NOMO-1 treated with dmso at 0.1 percent for 144 hours (cell line): ENCODE results near the gene ME3.
A peak's percentile ranks its signal among the peaks of the same experiment; 100 is the strongest.

Experiments used
- DNase-seq: peaks from one replicate; lab custom pipeline; 2025; ENCODE audit not compliant: unreplicated experiment; lab: John Stamatoyannopoulos, UW

The ME3 gene

DNA sequence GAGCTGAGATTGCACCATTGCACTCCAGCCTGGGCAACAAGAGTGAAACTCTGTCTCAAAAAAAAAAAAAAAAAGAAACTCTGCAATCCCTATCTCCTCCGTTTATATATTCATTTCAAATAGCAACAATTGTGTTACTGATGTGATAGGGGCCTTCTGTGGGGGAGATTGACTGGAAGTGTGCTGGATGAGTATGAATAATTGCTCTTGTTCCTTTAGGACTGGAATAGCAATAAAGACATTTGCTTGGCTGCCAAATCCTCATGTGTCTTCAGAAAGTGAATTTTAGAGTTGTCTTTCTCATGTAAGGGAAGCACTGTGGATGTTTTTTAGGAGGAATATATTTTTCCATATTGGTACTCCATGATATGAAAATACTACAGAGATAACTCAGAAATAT, 21.1 kb upstream of the ME3 start:
- no peak for DNase-seq

DNA sequence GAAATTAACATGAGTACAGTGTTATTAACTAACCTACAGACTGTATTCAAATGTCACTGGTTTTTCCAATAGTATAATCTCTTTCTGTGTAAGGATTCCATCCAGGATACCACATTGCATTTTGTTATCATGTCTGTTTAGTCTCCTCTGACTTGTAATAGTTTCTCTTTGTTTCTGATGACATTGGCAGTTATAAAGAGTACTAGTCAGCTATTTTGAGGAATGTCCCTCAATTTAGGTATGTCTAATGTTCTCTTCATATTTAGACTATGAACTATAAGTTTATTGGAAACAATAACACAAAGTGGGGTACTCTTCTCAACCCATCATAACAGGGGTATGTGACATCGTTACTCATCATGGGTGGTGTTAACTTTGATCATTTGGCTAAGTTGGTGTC, 20.3 kb upstream of the ME3 start:
- DNase-seq: no peak

DNA sequence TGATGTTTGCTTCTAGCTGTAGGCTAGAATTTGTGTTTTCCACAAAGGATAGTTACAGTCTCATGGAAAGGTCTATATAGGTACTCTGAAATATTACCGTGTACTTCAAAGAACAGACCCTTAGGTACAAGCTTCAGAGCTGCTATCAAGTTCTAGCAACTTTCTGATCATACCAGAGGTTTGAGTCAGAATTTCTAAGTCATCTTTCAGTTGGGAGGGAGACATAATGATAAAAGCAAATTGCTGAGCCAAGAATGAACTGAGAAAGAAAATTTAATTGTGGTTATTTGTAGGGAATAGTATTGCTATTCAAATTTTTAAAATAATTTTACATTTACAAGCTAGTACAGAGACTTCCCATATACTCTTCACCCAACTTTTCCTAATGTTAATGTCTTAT, 19.9 kb upstream of the ME3 start:
- DNase-seq: no peak

DNA sequence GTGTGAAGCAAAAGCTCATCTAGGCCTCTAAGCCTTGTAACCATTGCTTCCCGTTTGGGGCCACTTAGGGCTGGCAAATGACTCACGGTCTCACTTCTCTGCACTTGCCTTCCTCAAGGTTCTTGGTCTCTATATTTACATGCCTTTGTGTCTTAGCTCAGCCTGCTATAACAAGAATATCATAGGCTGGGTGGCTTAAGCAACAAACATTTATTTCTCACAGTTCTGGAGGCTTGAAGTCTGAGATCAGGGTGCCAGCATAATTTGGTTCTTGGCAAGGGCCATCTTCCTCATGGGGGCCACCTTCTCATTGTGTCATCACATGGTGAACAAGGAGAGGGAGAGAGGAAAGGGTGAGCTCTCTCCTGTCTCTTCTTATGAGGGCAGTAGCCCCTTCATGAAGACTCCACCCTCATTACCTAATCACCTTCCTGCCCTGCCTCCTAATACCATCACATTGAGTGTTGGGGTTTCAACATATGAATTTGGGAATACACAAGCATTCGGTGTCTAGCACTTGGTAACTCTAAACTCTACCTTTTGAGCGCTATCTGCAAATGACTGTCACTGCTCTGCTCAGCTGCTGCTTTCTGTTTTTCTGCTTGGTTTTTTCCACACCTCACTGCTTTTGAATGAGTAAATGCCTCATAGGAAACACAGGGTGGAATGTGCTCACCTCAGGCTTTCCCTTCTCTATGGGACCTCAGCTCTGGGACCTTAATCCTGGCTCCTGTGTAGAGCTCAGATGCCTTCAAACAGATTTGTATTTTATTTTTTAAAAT, 16.2 kb upstream of the ME3 start:
- peak; percentile 90 for DNase-seq

DNA sequence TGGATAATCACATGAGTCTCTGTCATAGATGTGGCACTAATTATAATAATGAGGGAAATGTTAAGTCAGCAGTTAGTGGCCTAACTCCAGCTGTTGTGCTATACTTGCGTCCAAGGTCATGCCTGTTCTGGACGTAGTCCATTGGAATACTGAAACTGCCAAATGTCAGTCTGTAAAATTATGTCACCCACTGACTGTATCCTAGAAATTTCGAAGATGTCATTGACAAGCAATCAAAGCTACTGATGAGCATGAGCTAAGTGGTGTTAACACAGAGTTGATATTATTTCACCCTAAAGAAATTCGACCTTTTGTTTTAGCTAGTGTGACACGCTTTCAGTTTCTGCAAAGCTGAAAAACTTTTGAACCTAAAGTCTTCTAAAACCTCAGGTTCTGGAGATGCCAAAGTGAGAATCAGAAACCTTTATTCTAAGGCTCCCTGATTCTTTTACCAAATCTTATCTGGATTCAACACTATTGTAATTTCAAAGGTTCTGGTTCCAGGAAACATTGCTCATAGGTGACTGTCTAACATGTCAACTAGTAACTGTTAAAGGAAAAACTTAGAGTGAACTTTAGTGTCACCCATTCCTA, 14.9 kb upstream of the ME3 start:
- no peak for DNase-seq

DNA sequence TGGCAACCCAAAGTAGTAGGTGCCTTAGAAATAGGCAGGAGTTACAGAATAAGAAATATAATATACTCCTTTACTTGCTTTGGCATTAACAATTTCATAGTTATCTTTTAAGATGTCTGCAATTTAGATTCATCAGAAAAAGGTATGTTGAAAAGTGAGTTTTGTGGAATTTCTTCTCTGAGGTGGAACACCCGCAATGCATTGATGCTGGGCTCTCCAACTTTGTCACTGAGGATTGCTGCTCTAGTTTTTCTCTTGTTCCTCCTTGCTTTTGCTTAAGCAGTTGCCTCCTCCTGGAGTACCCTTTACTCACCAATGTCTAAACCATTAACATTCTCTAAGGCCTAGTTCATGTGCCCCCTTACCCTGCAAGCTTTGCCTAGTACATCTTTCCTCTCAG, 14.1 kb upstream of the ME3 start:
- DNase-seq: no peak

- DNase-seq: no peak
Observed at GRCh38 chr11:86681483-86681756, 9.0 kb upstream of the ME3 start.

DNA sequence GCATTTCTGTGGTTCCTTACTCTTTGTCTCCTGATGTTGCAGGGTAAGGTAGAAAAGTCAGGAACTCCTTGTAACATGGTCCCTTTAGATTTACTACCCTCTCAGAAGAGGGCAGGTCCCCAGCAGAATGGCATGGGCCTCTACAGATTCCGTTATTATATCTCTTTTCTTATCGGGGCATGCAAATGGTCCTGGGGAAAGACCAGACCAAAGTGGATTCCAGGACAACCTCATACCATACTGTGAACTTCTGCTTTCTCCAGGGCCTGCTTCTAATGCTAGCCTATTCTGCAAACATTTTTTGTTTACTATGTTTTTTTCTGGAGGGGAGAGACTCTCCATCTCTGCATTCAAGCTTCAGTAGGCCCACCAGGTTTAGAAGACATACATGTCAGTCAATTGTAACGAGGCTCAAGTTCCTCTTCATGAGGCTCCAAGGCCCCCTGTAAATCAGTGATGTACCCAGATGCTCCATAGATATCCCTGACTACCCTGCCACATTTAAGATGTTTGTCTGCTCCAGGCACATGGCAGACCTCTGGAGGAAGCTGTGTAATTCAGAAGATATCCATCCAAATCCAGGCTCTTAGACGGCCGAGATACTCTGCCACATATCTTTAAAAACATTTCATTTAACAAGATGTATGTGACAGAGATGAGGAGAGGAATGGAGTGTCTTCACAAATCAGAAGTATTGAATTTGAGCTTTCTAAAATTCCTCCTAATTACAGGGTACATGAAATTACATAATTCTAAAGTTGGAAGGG, 8.5 kb upstream of the ME3 start:
- DNase-seq: no peak

DNA sequence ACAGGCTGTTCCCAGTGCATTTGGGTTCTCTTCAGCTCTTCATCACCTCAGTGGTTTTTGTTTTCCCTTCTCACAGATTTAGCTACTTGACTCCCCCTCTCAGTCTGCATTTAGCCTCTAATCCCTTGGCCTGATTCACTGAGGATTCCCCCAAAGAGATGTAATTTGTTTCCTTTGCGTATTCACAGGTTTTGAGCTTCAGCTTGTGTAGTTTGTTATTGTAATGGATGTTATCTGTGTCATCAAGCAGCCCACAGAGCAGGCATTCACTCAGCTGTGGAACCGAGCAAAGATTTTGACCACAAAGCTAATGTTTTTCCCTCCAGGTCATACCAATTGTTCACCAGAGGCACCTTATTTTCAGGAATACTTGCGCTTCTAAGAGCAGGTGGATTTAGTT, 6.4 kb upstream of the ME3 start:
- DNase-seq: no peak

DNA sequence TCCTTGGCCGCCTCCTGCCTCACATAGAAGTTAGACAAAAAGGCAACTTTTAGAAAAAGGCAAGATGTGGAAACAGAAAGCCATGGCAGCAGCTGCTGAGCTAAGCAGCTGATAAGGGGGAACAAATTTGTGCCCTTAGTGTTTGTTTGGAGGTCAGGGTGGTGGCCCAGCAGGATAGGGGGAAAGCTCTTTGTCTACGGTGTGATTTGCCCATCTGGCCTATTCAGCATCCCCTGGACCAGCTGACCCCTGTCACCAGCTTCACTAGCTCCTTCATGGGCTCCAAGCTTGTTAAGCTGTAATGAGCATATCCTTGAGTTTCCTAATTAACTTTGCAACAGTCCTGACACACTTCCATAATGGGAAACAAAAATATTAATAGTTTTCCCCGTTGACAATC, 5.9 kb upstream of the ME3 start:
- DNase-seq: no peak

- no peak for DNase-seq
Observed at GRCh38 chr11:86676533-86677154, 4.2 kb upstream of the ME3 start.

DNA sequence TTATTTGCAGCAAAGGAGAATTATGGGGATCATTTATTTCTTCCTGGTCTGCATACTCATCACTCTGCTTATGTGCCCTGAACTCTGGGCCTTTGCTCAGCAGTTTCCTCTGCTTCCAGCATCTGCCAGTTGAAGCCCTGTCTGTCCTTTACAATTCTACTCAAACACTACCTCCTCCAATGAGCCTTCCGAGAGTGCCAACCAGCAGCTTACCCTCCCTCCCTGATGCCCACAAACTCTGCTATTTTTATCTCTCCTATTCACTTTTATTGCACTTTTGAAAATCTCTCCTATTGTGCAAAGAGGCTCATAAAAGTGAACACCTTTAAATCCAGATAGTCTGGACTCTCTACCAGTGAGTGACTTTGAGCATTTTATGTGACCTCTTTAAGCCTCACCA, 3.6 kb upstream of the ME3 start:
- DNase-seq: no peak

- peak; percentile 51 for DNase-seq
Observed at GRCh38 chr11:86675017-86675416, 2.6 kb upstream of the ME3 start.

GRCh38 chr11:86673872-86674750, 1.7 kb upstream of the ME3 start:
- no peak for DNase-seq

- no peak for DNase-seq
Observed at GRCh38 chr11:86673055-86673843, 833 bp upstream of the ME3 start.

DNA sequence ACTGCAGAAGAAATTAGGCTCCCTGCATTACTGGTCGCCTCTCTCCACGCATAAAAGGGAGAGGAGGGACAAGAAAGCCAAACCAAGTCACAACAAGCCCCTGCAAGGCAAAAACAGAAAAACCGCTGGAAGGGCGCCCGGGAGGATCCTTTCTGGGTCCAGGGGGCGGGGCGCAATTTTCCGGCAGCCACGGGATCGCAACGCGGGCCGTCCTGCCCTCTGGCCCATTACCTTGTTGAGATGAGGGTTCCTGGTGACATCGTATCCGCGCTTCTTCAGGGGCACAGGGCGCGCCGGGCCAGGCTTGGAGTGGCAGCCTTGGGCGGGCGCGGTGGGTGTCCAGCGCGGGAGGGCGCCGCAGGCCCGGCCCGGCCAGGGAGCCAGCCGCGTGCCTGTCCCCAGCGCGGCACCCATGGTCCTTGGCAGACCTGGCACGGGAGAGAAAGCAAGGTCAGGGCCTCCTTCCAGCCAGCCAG, 847 bp downstream of the ME3 start:
- no peak for DNase-seq

GRCh38 chr11:86670911-86671310, 1.5 kb downstream of the ME3 start:
- DNase-seq: no peak

DNA sequence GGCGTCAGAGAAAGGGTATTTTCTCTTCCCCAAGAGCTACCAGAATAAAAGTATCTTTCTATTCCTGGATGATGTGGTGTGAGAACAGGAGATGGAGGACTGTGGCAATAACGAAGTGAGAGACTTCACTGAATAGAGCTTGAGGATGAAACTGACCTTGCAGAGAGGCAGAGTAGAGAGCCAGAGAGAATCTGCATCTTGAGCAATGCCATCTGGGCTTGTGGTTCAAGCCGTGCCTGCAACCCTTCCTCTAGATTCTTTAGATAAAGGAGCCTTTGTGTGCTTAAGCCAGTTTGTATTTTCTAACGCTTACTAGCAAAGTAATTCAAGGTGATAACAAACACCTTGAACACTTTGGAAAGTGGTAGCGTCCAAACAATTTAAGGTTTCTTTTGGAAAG, 2.2 kb downstream of the ME3 start:
- DNase-seq: peak; percentile 15

GRCh38 chr11:86669424-86669823, 3.0 kb downstream of the ME3 start:
- DNase-seq: no peak

DNA sequence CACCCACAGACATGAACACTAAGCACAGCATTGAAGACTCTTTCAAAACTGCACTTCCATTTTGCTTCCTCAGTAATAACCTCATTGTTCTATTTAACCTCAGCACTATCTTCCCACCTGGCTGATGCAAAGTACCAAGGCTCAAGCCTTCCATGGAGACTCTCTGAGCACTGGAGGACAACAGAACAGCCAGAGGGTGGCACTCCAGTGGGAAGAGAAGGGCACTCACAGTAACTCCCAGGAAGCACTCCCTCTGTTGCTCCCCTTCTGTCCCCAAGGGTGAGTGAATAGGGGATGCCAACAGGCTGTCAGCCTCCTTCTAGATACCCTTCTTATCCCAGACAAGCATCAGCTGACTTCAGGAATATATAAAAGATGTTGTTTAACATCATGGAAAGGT, 3.5 kb downstream of the ME3 start:
- no peak for DNase-seq
